ENCODE measurements around the gene HNRNPH3. TPM values are rescaled to one million over a fixed set of nuclear protein-coding genes. Genes with fewer than 3 reads are reported as not detected.

Gene HNRNPH3
- total RNA-seq, 4 donors from 2014 or later: 10.7 to 43.6 (median 37.0) TPM

GRCh38 chr10:68365611-68366010 lies 33.7 kb downstream of the HNRNPH3 start:
- Histone ChIP-seq H3K27ac (no peak overlapping the region), H3K4me1 (no peaks in the 10 kb centered on the region), H3K4me3 (no peak overlapping the region), H3K27me3 (no peaks in the 10 kb centered on the region), H3K36me3 (peaks cover 0 to 97% (median 7%) of the 10 kb centered on the region in 3 donors), H3K9me3 (no peaks in the 10 kb centered on the region)
- TF ChIP-seq POLR2A (IDR thresholded peaks at IDR 0.05) (no peak), CTCF (IDR thresholded peaks at IDR 0.05) (no peak)
- WGBS, 2 donors: 67 to 75% methylated on average over 2 of the region's 2 CpGs
- intact Hi-C loops (cut with DNase I): no loop called here
- DNase-seq: no peak

DNA sequence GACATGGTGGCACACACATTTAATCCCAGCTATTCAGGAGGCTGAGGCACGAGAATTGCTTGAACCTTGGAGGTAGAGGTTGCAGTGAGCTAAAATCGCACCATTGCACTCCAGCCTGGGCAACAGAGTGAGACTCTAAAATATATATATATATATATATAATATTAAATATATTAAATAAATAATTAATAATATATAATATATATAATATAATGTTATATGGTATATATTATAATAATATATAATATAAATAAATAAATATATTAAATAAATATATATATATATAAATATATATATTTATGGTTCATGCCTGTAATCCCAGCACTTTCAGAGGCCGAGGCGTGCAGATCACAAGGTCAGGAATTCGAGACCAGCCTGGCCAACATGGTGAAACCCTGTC lies 34.7 kb downstream of the HNRNPH3 start:
- Histone ChIP-seq H3K4me1 (no peaks in the 10 kb centered on the region), H3K27me3 (no peaks in the 10 kb centered on the region), H3K36me3 (peaks cover 0 to 97% (median 13%) of the 10 kb centered on the region in 3 donors), H3K27ac (no peak overlapping the region), H3K4me3 (no peak overlapping the region), H3K9me3 (peaks cover 0 to 6% (median 3%) of the 10 kb centered on the region in 3 donors)
- no peak for DNase-seq
- TF ChIP-seq CTCF (IDR thresholded peaks at IDR 0.05) (no peak), POLR2A (IDR thresholded peaks at IDR 0.05) (no peak)
- WGBS, 2 donors: 92 to 93% methylated on average over 5 of the region's 5 CpGs
- intact Hi-C loops (cut with DNase I): no loop called here

DNA sequence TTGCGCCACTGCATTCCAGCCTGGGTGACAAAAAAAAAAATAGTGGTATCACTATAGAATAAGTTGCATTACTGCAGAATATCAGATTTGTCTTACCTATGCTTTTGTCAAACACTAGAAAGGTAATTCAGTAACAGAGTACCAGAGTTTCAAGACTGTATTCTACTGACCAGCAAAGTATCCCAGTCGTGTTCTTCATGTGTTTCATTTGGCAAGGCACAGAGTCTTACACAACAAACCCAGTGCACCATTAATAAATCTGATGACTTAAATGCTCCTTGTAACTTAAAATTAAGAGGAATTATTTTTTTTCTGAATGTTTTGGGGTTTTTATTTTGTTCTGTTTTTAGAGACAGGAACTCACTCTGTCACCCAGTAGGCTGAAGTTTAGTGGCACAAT lies 35.3 kb downstream of the HNRNPH3 start:
- Histone ChIP-seq H3K4me3 (no peak overlapping the region), H3K27me3 (no peaks in the 10 kb centered on the region), H3K36me3 (peaks cover 2 to 97% (median 13%) of the 10 kb centered on the region in 3 donors), H3K4me1 (no peaks in the 10 kb centered on the region), H3K9me3 (peaks cover 0 to 11% (median 8%) of the 10 kb centered on the region in 3 donors), H3K27ac (no peak overlapping the region)
- no peak for TF ChIP-seq CTCF (IDR thresholded peaks at IDR 0.05)
- TF ChIP-seq POLR2A (IDR thresholded peaks at IDR 0.05): no peak
- no peak for DNase-seq
- intact Hi-C loops (cut with DNase I): no loop called here
- 81 to 83% methylated on average over 2 of the region's 2 CpGs for WGBS, 2 donors

- Histone ChIP-seq H3K4me3 (no peak overlapping the region), H3K36me3 (peaks cover 4 to 99% (median 11%) of the 10 kb centered on the region in 3 donors), H3K27me3 (no peaks in the 10 kb centered on the region), H3K27ac (no peak overlapping the region), H3K4me1 (no peaks in the 10 kb centered on the region), H3K9me3 (peaks cover 0 to 24% (median 8%) of the 10 kb centered on the region in 3 donors)
- intact Hi-C loops (cut with DNase I): no loop called here
- TF ChIP-seq CTCF (IDR thresholded peaks at IDR 0.05) (no peak), POLR2A (IDR thresholded peaks at IDR 0.05) (no peak)
- 92 to 96% methylated on average over 1 of the region's 1 CpG for WGBS, 2 donors
- no peak for DNase-seq
Observed at GRCh38 chr10:68371604-68372003, 39.7 kb downstream of the HNRNPH3 start.

DNA sequence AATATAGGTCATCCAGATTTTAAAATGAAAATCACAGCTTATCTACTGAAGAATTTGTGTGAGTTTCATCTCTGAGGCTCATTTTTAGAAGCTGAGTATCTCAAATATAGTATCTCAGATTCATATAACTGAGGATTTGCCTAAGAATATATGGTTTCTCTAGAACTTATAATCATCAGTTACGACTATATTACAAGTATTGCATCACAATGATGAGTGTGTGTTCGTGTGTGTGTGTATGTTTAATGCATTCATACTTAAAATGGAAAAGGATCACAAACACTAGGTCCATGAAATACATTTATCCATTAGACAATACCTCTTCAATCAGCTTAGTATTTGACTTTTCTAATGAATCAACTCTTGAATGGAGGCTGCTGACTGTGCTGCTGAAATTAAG lies 53.9 kb downstream of the HNRNPH3 start:
- TF ChIP-seq CTCF (IDR thresholded peaks at IDR 0.05) (no peak), POLR2A (IDR thresholded peaks at IDR 0.05) (no peak)
- H3K27ac ChIP-seq: no peak overlapping the region
- intact Hi-C loops (cut with DNase I): no loop called here
- no peaks in the 10 kb centered on the region for H3K9me3 ChIP-seq
- no peak for DNase-seq
- H3K4me1 ChIP-seq: no peaks in the 10 kb centered on the region
- 68 to 75% methylated on average over 2 of the region's 2 CpGs for WGBS, 2 donors
- peaks cover 0 to 100% (median 17%) of the 10 kb centered on the region in 3 donors for H3K36me3 ChIP-seq
- H3K4me3 ChIP-seq: no peak overlapping the region
- no peaks in the 10 kb centered on the region for H3K27me3 ChIP-seq

Other genes starting within 250 kb of the HNRNPH3 start
- not detected for gene MYPN, start 222.6 kb upstream of the HNRNPH3 start, total RNA-seq
- gene ATOH7, start 100.0 kb upstream of the HNRNPH3 start, total RNA-seq: not detected
- 1 to 10 TPM; 1.1 to 2.7 (median 2.3) TPM for gene PBLD, start 864 bp downstream of the HNRNPH3 start, total RNA-seq
- 10 to 100 TPM in 3 of 4 donors, 1 to 10 TPM in 1; 8.1 to 25.4 (median 14.0) TPM for gene RUFY2, start 75.2 kb downstream of the HNRNPH3 start, total RNA-seq
- gene DNA2, start 139.9 kb downstream of the HNRNPH3 start, total RNA-seq: 10 to 100 TPM in 1 of 4 donors, 1 to 10 TPM in 3; 1.8 to 10.5 (median 5.2) TPM
- 10 to 100 TPM in 3 of 4 donors, 1 to 10 TPM in 1; 6.3 to 59.7 (median 17.7) TPM for gene SLC25A16, start 195.5 kb downstream of the HNRNPH3 start, total RNA-seq
- gene TET1, start 228.3 kb downstream of the HNRNPH3 start, total RNA-seq: 1 to 10 TPM in 2 of 4 donors, under 1 TPM in 2; 0.15 to 2.9 (median 0.80) TPM